Aorta (tissue), 5 donors: ENCODE measurements around the gene CDS2. TPM values are rescaled to one million over a fixed set of nuclear protein-coding genes. Genes with fewer than 3 reads are reported as not detected.

ENCODE experiments used
- ATAC-seq: fragments of 200-7000 bp; cut with Tn5 transposase; one replicate; pipeline ENCODE4 v1.9.1; 2022; ENCODE audit warnings: moderate library complexity; ENCODE audit not compliant: low FRiP score
- DNase-seq, 2 donors: peaks; one replicate each; pipeline ENCODE4 v3.0.0-alpha.2; 2020
- H3K27ac ChIP-seq, 2 donors: one replicate each; pipeline ENCODE4 v1.5.1; 2013; ENCODE audit warnings: low read length in 2 of 2, mild to moderate bottlenecking in 2 of 2, moderate library complexity in 2 of 2, control low read depth in 1 of 2, inconsistent platforms in 1 of 2, low read depth in 1 of 2
- H3K27me3 ChIP-seq, 2 donors: one replicate each; pipeline ENCODE4 v1.6.1; 2013; ENCODE audit warnings: control low read depth in 1 of 2, low read length in 1 of 2, mild to moderate bottlenecking in 1 of 2, moderate library complexity in 1 of 2; ENCODE audit not compliant: insufficient read depth in 2 of 2, control insufficient read depth in 1 of 2
- H3K36me3 ChIP-seq, 2 donors: one replicate each; pipeline ENCODE4 v1.6.1; 2013; ENCODE audit warnings: control low read depth in 1 of 2, low read length in 1 of 2, mild to moderate bottlenecking in 1 of 2; ENCODE audit not compliant: insufficient read depth in 2 of 2, control insufficient read depth in 1 of 2
- H3K4me1 ChIP-seq, 2 donors: one replicate each; pipeline ENCODE4 v1.6.1; 2013; ENCODE audit warnings: low read length in 2 of 2, control low read depth in 1 of 2, mild to moderate bottlenecking in 1 of 2, moderate library complexity in 1 of 2; ENCODE audit not compliant: insufficient read depth in 2 of 2, control insufficient read depth in 1 of 2
- H3K4me3 ChIP-seq, 2 donors: one replicate each; pipeline ENCODE4 v1.5.1; 2013; ENCODE audit warnings: low read length in 2 of 2, control low read depth in 1 of 2, mild to moderate bottlenecking in 1 of 2
- H3K9me3 ChIP-seq: one replicate; pipeline ENCODE4 v1.6.1; 2013; ENCODE audit warnings: mild to moderate bottlenecking, low read length; ENCODE audit not compliant: control insufficient read depth
- WGBS, 2 donors: extraction: QIAGEN DNeasy Blood & Tissue Kit; methylation state at CpG; one replicate each; pipeline ENCODE4 v1.1.7; 2013; 5-methylcytosine and 5-hydroxymethylcytosine counted together
- intact Hi-C, 2 donors: fragments of 100-400 bp; cut with DNase I; formaldehyde crosslinking; loops; one replicate each; pipeline versions ENCODE4 v1.14.2 to v1.15.0; 2022
- polyA plus RNA-seq, 2 donors: library from polyadenylated mRNA; stranded (reverse); fragments of 200-250 nt; gene quantifications; one replicate each; pipeline ENCODE4 v1.2.3, GENCODE V29; 2013
- total RNA-seq, 2 donors: library from RNA; stranded (reverse); fragmentation: NEBNext Ultra II Directional; extraction: Animal tissue kit (Norgen Biotek cat#: 25700); gene quantifications; one replicate each; pipeline ENCODE4 v1.2.1, GENCODE V29; 2021
- donor health status: healthy with polysubstance abuse.
- donor health status: Bipolar disorder and iron deficiency.
- donor health status: DM: no; HTN: no; CAD: no.
- donor health status: DM: no; HTN: no; CAD: no.
- donor health status: DM: yes; HTN: yes; CAD: no.

Gene CDS2
- total and polyA plus RNA-seq, 4 donors = 13.9 to 135 (median 50.0) TPM

DNA sequence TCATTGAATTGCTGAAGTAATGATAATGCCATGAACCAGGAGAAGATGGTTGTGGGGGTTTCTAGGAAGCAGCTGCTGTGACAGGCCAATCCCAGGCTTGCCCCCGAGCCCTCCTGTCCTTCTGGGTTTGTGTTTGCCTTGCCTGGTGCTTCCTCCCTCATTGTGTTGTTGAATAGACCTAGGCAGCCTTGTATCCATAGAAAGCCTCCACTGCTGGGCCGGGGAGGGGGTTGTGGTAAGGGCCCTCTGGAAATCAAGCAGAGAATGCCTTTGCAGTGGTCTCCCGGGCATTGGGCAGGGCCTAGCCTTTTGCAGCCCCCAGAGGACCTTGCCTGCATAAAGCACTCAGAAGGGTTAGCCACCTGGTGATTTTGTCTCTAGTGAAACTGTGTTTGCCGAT is 69.3 kb downstream of the CDS2 start:
- Histone ChIP-seq H3K4me1 (no peaks in the 10 kb centered on the region), H3K9me3 (no peaks in the 10 kb centered on the region), H3K36me3 (peaks cover 0 to 2% of the 10 kb centered on the region in 2 donors), H3K27me3 (no peaks in the 10 kb centered on the region), H3K27ac (no peak overlapping the region), H3K4me3 (no peak overlapping the region)
- DNase-seq (no peak), ATAC-seq (no peak)
- intact Hi-C loops = no loop called here
- WGBS, 2 donors = 83 to 84% methylated on average over 4 of the region's 4 CpGs

DNA sequence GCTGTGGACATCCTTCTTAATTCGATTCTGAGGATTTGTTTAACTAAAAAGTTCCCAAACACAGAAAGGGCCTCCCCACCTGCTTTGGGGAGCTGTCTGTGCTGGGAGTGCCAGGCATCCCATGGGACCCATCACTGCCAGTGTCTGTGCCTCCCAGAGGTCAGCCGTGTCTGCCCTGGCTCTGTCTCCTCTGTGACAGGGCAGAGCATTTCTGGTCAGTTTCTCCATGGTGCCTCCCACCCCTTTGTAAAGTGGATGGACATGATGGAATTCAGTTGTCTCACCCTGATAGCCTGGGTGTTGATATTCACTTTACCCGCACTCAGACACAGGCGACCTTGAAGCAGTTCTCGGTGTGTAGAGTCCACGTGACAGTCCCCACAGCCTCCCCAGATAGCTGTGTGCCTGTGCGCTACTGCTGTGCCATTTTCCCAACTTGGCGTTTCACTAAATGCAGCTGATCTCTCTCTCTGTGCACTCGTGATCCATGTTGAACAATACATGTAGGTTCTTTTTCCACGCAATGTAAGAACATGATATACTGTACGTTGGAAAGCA is 70.5 kb downstream of the CDS2 start:
- 76% methylated on average over 11 of the region's 11 CpGs for WGBS, 2 donors
- Histone ChIP-seq H3K36me3 (peaks cover 0 to 2% of the 10 kb centered on the region in 2 donors), H3K27ac (no peak overlapping the region), H3K4me1 (no peaks in the 10 kb centered on the region), H3K4me3 (no peak overlapping the region), H3K9me3 (no peaks in the 10 kb centered on the region), H3K27me3 (no peaks in the 10 kb centered on the region)
- ATAC-seq (no peak), DNase-seq (no peak)
- intact Hi-C loops = no loop called here

DNA sequence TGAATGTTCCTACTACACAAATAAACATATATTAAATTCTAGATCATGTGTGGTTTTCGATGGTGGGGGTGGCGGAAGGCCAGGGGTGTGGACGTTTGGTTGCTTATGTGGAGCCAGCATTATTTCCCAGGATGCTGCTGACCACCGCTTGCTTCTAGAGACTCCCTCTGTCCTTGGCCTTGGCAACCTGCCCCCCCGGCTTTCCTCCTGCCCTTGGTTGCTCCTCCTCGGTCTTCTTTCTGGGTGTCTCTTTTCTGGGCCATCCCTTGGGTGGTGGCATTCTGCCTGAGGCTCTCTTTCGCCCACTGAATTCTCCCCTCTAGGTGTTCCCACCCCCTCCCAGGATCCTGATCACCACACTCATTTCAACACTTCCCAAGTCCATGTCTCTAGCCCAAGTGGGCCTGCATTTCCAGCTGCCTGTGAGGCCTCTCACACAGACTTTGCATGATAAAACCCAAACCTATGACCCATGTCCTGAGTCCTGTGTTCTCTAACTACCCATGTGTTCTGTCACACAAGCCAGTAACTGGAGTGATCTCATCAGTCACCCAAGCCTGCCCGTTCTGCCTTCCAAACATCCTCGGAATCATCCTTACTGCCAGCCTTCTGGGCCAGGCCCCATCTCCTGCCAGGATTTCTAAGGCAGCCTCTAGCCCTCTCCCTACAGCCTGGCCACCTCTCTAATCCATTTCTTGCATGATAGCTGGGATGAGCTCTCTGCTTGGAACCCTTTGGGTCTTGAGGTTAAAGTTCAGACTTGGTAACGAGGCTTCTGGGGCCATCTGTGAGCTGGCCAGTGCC is 71.2 kb downstream of the CDS2 start:
- peak; percentile 36 for ATAC-seq
- H3K36me3 ChIP-seq = peaks cover 0 to 2% of the 10 kb centered on the region in 2 donors
- H3K27me3 ChIP-seq = no peaks in the 10 kb centered on the region
- H3K4me1 ChIP-seq = no peaks in the 10 kb centered on the region
- intact Hi-C loops = no loop called here
- H3K27ac ChIP-seq = no peak overlapping the region
- 64 to 67% methylated on average over 10 of the region's 10 CpGs for WGBS, 2 donors
- H3K4me3 ChIP-seq = no peak overlapping the region
- H3K9me3 ChIP-seq = no peaks in the 10 kb centered on the region
- DNase-seq = no peak

DNA sequence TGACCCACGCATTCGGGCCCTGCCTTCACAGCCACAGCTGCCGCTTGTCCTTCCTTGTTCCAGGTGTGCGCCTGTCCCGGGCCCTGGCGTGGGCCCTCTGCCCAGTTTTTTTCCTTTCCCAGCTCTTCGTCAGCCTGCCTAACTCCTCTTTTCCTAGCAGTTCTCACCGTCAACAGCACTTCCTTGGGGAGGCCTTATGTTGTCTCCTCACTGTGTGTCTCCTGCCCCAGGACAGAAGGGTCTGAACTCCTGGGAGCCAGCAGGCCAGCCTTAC is 71.8 kb downstream of the CDS2 start:
- no peak for ATAC-seq
- Histone ChIP-seq H3K4me1 (no peaks in the 10 kb centered on the region), H3K9me3 (no peaks in the 10 kb centered on the region), H3K27ac (no peak overlapping the region), H3K4me3 (no peak overlapping the region), H3K36me3 (peaks cover 0 to 2% of the 10 kb centered on the region in 2 donors), H3K27me3 (no peaks in the 10 kb centered on the region)
- intact Hi-C loops = no loop called here
- no peak for DNase-seq
- WGBS, 2 donors = 76% methylated on average over 8 of the region's 8 CpGs

- WGBS, 2 donors = 73 to 78% methylated on average over 4 of the region's 4 CpGs
- intact Hi-C loops = no loop called here
- H3K9me3 ChIP-seq = no peaks in the 10 kb centered on the region
- no peaks in the 10 kb centered on the region for H3K36me3 ChIP-seq
- no peak overlapping the region for H3K27ac ChIP-seq
- ATAC-seq (no peak), DNase-seq (no peak)
- no peak overlapping the region for H3K4me3 ChIP-seq
- no peaks in the 10 kb centered on the region for H3K27me3 ChIP-seq
- H3K4me1 ChIP-seq = no peaks in the 10 kb centered on the region
Measured at GRCh38 chr20:5203380-5203779, 76.6 kb downstream of the CDS2 start.

DNA sequence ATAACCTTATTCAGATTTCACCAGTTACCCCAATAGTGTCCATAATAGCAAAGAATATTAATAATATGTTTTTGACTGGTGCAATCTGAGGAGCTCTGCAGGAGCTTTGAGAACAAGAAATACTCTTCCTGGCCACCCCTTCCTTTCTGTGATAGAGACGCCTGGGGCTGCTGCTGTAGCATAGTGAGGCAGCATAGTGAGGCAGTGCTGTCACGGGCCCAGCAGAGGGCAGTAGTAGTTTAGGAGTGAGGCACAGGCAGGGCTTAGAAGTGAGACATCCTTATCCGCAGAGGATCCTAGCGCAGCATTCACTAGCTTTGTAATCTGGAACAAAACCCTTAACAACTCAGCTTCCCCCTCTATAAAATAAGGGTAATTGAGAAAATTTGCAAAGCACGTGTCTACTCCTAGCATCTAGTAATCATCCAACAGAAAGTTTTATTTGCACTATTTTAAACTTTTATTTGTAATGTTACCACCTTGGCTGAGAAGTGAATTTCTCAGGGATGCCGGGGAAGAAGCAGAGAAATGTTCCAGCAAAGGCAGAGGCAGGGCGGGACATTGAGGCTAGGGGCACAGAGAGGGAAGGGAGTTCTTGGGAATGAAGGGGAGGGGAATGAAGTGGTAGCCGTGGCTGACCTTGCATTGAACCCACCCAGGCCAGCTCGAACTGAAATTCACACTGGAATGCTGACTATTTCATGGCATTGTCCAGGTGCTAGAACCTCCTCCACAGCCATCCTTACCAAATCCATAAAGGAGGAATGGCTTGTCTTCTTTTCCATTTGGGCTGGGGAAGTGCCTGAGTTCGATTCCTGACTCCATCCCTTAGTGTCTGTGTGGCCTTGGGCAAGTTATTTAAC is 78.8 kb downstream of the CDS2 start:
- Histone ChIP-seq H3K4me3 (no peak overlapping the region), H3K27ac (no peak overlapping the region), H3K36me3 (no peaks in the 10 kb centered on the region), H3K9me3 (no peaks in the 10 kb centered on the region), H3K4me1 (no peaks in the 10 kb centered on the region), H3K27me3 (no peaks in the 10 kb centered on the region)
- 21 to 23% methylated on average over 10 of the region's 10 CpGs for WGBS, 2 donors
- DNase-seq (peak; percentile 80 to 88), ATAC-seq (peak; percentile 92)
- intact Hi-C loops = no loop called here

DNA sequence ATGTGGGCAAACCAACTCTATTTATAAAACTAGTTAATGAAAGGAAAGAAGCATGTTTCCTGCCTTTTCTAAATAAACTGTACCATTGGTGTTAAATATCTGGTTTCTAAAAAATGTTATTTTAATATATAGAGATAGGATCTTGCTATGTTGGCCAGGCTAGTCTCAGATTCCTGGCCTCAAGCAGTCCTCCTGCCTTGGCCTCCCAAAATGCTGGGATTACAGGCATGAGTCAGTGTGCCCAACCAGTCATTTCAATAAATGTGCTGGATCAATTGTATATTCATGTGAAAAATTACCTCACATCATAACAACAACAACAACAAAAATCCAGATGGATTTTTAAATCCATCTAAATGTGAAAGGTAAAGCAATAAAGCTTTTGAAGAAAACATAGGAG is 80.3 kb downstream of the CDS2 start:
- intact Hi-C loops = no loop called here
- no peak for ATAC-seq
- Histone ChIP-seq H3K36me3 (peaks cover 0 to 1% of the 10 kb centered on the region in 2 donors), H3K9me3 (no peaks in the 10 kb centered on the region), H3K4me3 (no peak overlapping the region), H3K27ac (no peak overlapping the region), H3K4me1 (no peaks in the 10 kb centered on the region), H3K27me3 (no peaks in the 10 kb centered on the region)
- no peak for DNase-seq

DNA sequence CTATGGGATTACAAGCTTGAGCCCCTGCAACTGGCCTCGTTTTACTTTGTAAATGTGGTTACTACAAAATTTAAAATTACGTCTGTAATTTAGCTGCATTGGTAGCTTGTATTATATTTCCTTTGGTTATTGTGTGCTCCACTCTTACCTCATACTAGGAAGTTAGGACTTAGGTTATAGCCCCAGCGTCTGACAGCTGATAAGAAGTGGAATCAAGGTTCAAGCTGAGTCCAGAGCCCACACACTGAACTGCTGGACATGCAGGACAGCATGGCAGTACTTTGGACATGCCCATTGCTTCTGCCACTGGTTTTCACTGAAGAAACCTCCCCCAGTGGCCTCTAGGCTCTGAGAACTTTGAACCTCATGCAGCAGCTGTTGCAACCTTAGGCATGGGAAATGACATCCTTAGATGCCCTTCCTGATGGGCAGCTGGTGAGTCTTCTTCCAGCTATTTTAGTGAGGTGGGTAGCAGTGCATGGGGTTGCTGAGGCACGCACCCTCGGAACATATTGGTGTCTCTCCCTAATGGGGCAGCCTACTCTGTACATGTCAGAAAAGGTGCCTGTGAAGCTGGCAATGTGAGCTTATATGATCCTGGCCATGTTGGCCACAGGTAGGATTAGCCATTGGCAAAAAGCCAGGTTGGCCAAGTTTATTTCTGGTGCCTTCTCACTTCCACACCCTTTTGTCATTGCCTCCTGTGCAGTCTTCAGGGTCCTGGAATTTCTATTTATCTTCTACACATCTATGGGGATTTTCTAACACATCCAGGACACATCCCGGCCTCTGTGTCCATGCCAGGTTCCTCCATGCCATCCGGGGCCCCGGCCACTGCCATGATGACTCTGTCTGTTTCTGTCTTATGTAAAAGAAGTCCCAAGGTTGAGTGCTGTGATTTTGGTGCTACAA is 85.3 kb downstream of the CDS2 start:
- H3K36me3 ChIP-seq = peaks cover 0 to 2% of the 10 kb centered on the region in 2 donors
- intact Hi-C loops = no loop called here
- DNase-seq (no peak), ATAC-seq (no peak)
- 91 to 93% methylated on average over 8 of the region's 8 CpGs for WGBS, 2 donors
- no peak overlapping the region for H3K4me3 ChIP-seq
- H3K4me1 ChIP-seq = peaks cover 0 to 3% of the 10 kb centered on the region in 2 donors
- no peak overlapping the region for H3K27ac ChIP-seq
- no peaks in the 10 kb centered on the region for H3K9me3 ChIP-seq
- no peaks in the 10 kb centered on the region for H3K27me3 ChIP-seq
